OCI-LY1 (cell line): ENCODE data around the gene FXYD1.

Experiments used
- CTCF ChIP-seq: fragments of 200-600 bp; sonication (generic), shearing (Covaris generic); IDR thresholded peaks from 2 replicates; pipeline ENCODE4 v1.5.1; 2017; ENCODE audit warnings: mild to moderate bottlenecking, antibody characterized with exemption, low read length, moderate library complexity, mixed read lengths
- EZH2 ChIP-seq: fragments of 200-600 bp; sonication (generic), shearing (Covaris generic); IDR thresholded peaks from 2 replicates; pipeline ENCODE4 v1.8.0; 2017; ENCODE audit warnings: borderline replicate concordance, mixed run types, mild to moderate bottlenecking, antibody characterized with exemption, low read length, moderate library complexity, mixed read lengths

- TF ChIP-seq CTCF: no peak
- TF ChIP-seq EZH2: no peak
Observed at GRCh38 chr19:35143818-35144217, 5.2 kb downstream of the FXYD1 start.
